Ishikawa (cell line): ENCODE results near the gene EXOC4.

Experiments used
- CEBPB ChIP-seq: IDR thresholded peaks from 2 replicates; pipeline ENCODE4 v1.6.1; 2012
- CREB1 ChIP-seq: IDR thresholded peaks from 2 replicates; pipeline ENCODE4 v1.6.1; 2012; ENCODE audit warnings: low read depth
- EP300 ChIP-seq: IDR thresholded peaks from 2 replicates; pipeline ENCODE4 v1.6.1; 2012; ENCODE audit warnings: borderline replicate concordance
- FOXM1 ChIP-seq: IDR thresholded peaks from 2 replicates; pipeline ENCODE4 v1.6.1; 2012; ENCODE audit warnings: low read depth, borderline replicate concordance
- NFIC ChIP-seq: IDR thresholded peaks from 2 replicates; pipeline ENCODE4 v1.6.1; 2012
- RAD21 ChIP-seq: IDR thresholded peaks from 2 replicates; pipeline ENCODE4 v1.6.1; 2012; ENCODE audit warnings: low read depth
- TAF1 ChIP-seq: IDR thresholded peaks from 2 replicates; pipeline ENCODE4 v1.6.1; 2012; ENCODE audit warnings: low read depth, mild to moderate bottlenecking
- TCF12 ChIP-seq: IDR thresholded peaks from 2 replicates; pipeline ENCODE4 v1.6.1; 2012; ENCODE audit warnings: low read depth
- TEAD4 ChIP-seq: IDR thresholded peaks from 2 replicates; pipeline ENCODE4 v1.6.1; 2012
- YY1 ChIP-seq: IDR thresholded peaks from 2 replicates; pipeline ENCODE4 v1.6.1; 2012; ENCODE audit warnings: low read depth
- ZBTB7A ChIP-seq: IDR thresholded peaks from 2 replicates; pipeline ENCODE4 v1.6.1; 2012; ENCODE audit warnings: low read depth
- TF ChIP-seq, protein P1 (sequence below): IDR thresholded peaks from 2 replicates; pipeline ENCODE4 v1.6.1; 2012
- TF ChIP-seq, protein P2 (sequence below): IDR thresholded peaks from 2 replicates; pipeline ENCODE4 v1.6.1; 2012; ENCODE audit warnings: low read depth, mild to moderate bottlenecking
- TF ChIP-seq, protein P3 (sequence below): IDR thresholded peaks from 2 replicates; pipeline ENCODE4 v1.6.1; 2012

DNA sequence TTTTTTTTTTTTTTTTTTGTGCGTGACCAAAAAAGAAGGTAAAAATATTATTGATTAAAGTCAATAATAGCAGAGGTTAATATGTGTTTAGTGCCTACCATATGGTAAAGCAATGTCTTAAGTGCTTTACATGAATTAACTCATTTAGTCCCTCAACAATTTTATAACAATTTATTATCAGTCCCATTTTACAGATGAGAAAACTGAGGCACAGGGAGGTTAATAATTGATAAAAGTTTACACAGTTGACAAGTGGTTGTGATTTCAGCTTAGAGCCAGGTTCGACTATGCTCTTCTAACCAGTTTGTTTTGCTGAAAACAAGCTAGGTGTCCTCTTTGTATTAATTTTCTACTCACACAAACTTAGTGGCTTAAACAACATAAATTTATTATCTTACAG is 67.0 kb downstream of the EXOC4 start:
- TF ChIP-seq, protein P1, sequence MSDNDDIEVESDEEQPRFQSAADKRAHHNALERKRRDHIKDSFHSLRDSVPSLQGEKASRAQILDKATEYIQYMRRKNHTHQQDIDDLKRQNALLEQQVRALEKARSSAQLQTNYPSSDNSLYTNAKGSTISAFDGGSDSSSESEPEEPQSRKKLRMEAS = no peak
- TF ChIP-seq FOXM1 = no peak
- TF ChIP-seq, protein P2, sequence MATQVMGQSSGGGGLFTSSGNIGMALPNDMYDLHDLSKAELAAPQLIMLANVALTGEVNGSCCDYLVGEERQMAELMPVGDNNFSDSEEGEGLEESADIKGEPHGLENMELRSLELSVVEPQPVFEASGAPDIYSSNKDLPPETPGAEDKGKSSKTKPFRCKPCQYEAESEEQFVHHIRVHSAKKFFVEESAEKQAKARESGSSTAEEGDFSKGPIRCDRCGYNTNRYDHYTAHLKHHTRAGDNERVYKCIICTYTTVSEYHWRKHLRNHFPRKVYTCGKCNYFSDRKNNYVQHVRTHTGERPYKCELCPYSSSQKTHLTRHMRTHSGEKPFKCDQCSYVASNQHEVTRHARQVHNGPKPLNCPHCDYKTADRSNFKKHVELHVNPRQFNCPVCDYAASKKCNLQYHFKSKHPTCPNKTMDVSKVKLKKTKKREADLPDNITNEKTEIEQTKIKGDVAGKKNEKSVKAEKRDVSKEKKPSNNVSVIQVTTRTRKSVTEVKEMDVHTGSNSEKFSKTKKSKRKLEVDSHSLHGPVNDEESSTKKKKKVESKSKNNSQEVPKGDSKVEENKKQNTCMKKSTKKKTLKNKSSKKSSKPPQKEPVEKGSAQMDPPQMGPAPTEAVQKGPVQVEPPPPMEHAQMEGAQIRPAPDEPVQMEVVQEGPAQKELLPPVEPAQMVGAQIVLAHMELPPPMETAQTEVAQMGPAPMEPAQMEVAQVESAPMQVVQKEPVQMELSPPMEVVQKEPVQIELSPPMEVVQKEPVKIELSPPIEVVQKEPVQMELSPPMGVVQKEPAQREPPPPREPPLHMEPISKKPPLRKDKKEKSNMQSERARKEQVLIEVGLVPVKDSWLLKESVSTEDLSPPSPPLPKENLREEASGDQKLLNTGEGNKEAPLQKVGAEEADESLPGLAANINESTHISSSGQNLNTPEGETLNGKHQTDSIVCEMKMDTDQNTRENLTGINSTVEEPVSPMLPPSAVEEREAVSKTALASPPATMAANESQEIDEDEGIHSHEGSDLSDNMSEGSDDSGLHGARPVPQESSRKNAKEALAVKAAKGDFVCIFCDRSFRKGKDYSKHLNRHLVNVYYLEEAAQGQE = no peak
- no peak for TF ChIP-seq TAF1
- no peak for TF ChIP-seq EP300
- TF ChIP-seq, protein P3, sequence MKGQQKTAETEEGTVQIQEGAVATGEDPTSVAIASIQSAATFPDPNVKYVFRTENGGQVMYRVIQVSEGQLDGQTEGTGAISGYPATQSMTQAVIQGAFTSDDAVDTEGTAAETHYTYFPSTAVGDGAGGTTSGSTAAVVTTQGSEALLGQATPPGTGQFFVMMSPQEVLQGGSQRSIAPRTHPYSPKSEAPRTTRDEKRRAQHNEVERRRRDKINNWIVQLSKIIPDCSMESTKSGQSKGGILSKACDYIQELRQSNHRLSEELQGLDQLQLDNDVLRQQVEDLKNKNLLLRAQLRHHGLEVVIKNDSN = no peak
- no peak for TF ChIP-seq YY1
- TF ChIP-seq ZBTB7A = no peak
- no peak for TF ChIP-seq TEAD4
- TF ChIP-seq RAD21 = no peak
- no peak for TF ChIP-seq TCF12
- TF ChIP-seq CEBPB = no peak
- TF ChIP-seq CREB1 = no peak
- TF ChIP-seq NFIC = no peak
